HG03354 (cell line): ENCODE results near the gene PPFIBP1.
"Not testable (repeated sequence)": the region's sequence is repeated elsewhere in the genome, so short reads cannot be mapped to it uniquely, and the experiment has no call there.

Experiments
- ATAC-seq: cut with Tn5 transposase; IDR thresholded peaks from one replicate; pipeline ENCODE4 v1.9.1; 2021; ENCODE audit warnings: mild to moderate bottlenecking; ENCODE audit not compliant: unreplicated experiment, poor library complexity, severe bottlenecking

The PPFIBP1 gene

GRCh38 chr12:27615331-27615891 is 91.4 kb downstream of the PPFIBP1 start:
- no peak for ATAC-seq

- no peak for ATAC-seq
Measured at GRCh38 chr12:27616356-27617142, 92.5 kb downstream of the PPFIBP1 start.

- ATAC-seq = no peak
Measured at GRCh38 chr12:27618836-27619235, 94.8 kb downstream of the PPFIBP1 start.

GRCh38 chr12:27619308-27619707 is 95.3 kb downstream of the PPFIBP1 start:
- no peak for ATAC-seq

GRCh38 chr12:27620121-27620520 is 96.1 kb downstream of the PPFIBP1 start:
- ATAC-seq = no peak

GRCh38 chr12:27622436-27623195 is 98.6 kb downstream of the PPFIBP1 start:
- ATAC-seq = no peak

- no peak for ATAC-seq
Measured at GRCh38 chr12:27623645-27624044, 99.6 kb downstream of the PPFIBP1 start.

GRCh38 chr12:27624586-27624985 is 100.6 kb downstream of the PPFIBP1 start:
- no peak for ATAC-seq

- ATAC-seq = peak; percentile 67
Measured at GRCh38 chr12:27627123-27627852, 103.3 kb downstream of the PPFIBP1 start.

- ATAC-seq = not testable (repeated sequence)
Measured at GRCh38 chr12:27627853-27628469, 104.0 kb downstream of the PPFIBP1 start.

GRCh38 chr12:27630219-27630618 is 106.2 kb downstream of the PPFIBP1 start:
- ATAC-seq = not testable (repeated sequence)

- no peak for ATAC-seq
Measured at GRCh38 chr12:27631365-27631764, 107.4 kb downstream of the PPFIBP1 start.

- no peak for ATAC-seq
Measured at GRCh38 chr12:27631813-27632491, 107.9 kb downstream of the PPFIBP1 start.

GRCh38 chr12:27635349-27635972 is 111.5 kb downstream of the PPFIBP1 start:
- no peak for ATAC-seq

GRCh38 chr12:27636569-27636968 is 112.6 kb downstream of the PPFIBP1 start:
- not testable (repeated sequence) for ATAC-seq

- ATAC-seq = no peak
Measured at GRCh38 chr12:27637524-27637923, 113.5 kb downstream of the PPFIBP1 start.

- ATAC-seq = no peak
Measured at GRCh38 chr12:27639265-27639664, 115.3 kb downstream of the PPFIBP1 start.

- not testable (repeated sequence) for ATAC-seq
Measured at GRCh38 chr12:27640566-27641200, 116.7 kb downstream of the PPFIBP1 start.
